Measurements from ENCODE around the gene OLFM2.

GRCh38 chr19:9958379-9958821, 22.1 kb upstream of the OLFM2 start:
- TF ChIP-seq EZH2phosphoT487 (IDR thresholded peaks at IDR 0.05; ENCODE audit: insufficient read depth, low read depth) (no peak), EZH2 (IDR thresholded peaks at IDR 0.05; ENCODE audit: insufficient read depth, poor library complexity, severe bottlenecking) (no peak)
